Naive thymus-derived CD4-positive, alpha-beta T cell (primary cell): ENCODE data around the gene HNF4A. TPM values are rescaled to one million over a fixed set of nuclear protein-coding genes. Genes with fewer than 3 reads are reported as not detected.

Source experiments
- ATAC-seq: fragments of 150-1000 bp; cut with Tn5 transposase; 2 replicates; pipeline ENCODE4 v1.10.0; 2021; ENCODE audit warnings: mild to moderate bottlenecking, moderate library complexity
- CTCF ChIA-PET: fragments of 350-600 bp; sonication (Branson Sonifier 250); formaldehyde crosslinking; loops from one replicate; lab custom pipeline; 2021; ENCODE audit warnings: antibody characterized with exemption; lab: Charles Lee
- POLR2A ChIA-PET: fragments of 350-600 bp; sonication (Branson Sonifier 250); formaldehyde crosslinking; loops from one replicate; lab custom pipeline; 2021; ENCODE audit warnings: antibody characterized with exemption, inconsistent platforms; lab: Charles Lee
- DNase-seq, 9 donors: peaks; one replicate each; pipeline versions ENCODE4 v3.0.0 to v3.0.0-alpha.2; 2020 to 2022; ENCODE audit warnings: mixed read lengths in 1 of 9
- H3K27ac ChIP-seq: one replicate; pipeline ENCODE4 v1.7.0; 2013; ENCODE audit warnings: mild to moderate bottlenecking, low read depth, low read length, moderate library complexity
- H3K27me3 ChIP-seq, 2 donors: one replicate each; pipeline ENCODE4 v1.7.0; 2013; ENCODE audit warnings: low read length in 2 of 2, mild to moderate bottlenecking in 2 of 2, moderate library complexity in 2 of 2; ENCODE audit not compliant: control insufficient read depth in 2 of 2, insufficient read depth in 2 of 2
- H3K36me3 ChIP-seq, 3 experiments: 1 replicate in 2 of 3; 2 replicates in 1 of 3; pipeline ENCODE4 v1.7.0; 2013; ENCODE audit warnings: low read length in 3 of 3, mild to moderate bottlenecking in 3 of 3, moderate library complexity in 1 of 3; ENCODE audit not compliant: insufficient read depth in 3 of 3, control insufficient read depth in 2 of 3
- H3K4me1 ChIP-seq, 2 donors: one replicate each; pipeline ENCODE4 v1.7.0; 2013; ENCODE audit warnings: low read length in 2 of 2, mild to moderate bottlenecking in 2 of 2, moderate library complexity in 1 of 2; ENCODE audit not compliant: control insufficient read depth in 2 of 2, insufficient read depth in 2 of 2
- H3K4me3 ChIP-seq: 2 replicates; pipeline ENCODE4 v1.7.0; 2013; ENCODE audit warnings: mild to moderate bottlenecking, low read length
- H3K9me3 ChIP-seq, 3 experiments: 1 replicate in 2 of 3; 2 replicates in 1 of 3; pipeline ENCODE4 v1.7.0; 2013; ENCODE audit warnings: low read length in 3 of 3; ENCODE audit not compliant: control insufficient read depth in 2 of 3
- H3K27ac Mint-ChIP-seq, 9 donors: one replicate each; pipeline ENCODE4 v1.8.0; 2020 to 2022; ENCODE audit warnings: mixed read lengths in 9 of 9, mild to moderate bottlenecking in 8 of 9, moderate library complexity in 5 of 9, inconsistent platforms in 2 of 9
- H3K27me3 Mint-ChIP-seq, 5 donors: one replicate each; pipeline ENCODE4 v1.8.0; 2021 to 2022; ENCODE audit warnings: mixed read lengths in 5 of 5, mild to moderate bottlenecking in 1 of 5
- H3K36me3 Mint-ChIP-seq, 5 donors: one replicate each; pipeline ENCODE4 v1.8.0; 2020 to 2022; ENCODE audit warnings: mixed read lengths in 5 of 5, mild to moderate bottlenecking in 3 of 5, inconsistent platforms in 1 of 5
- H3K4me1 Mint-ChIP-seq, 7 donors: one replicate each; pipeline ENCODE4 v1.8.0; 2020 to 2022; ENCODE audit warnings: mixed read lengths in 7 of 7, mild to moderate bottlenecking in 3 of 7, inconsistent platforms in 1 of 7
- H3K4me3 Mint-ChIP-seq, 10 donors: one replicate each; pipeline ENCODE4 v1.8.0; 2020 to 2022; ENCODE audit warnings: mild to moderate bottlenecking in 10 of 10, mixed read lengths in 10 of 10, moderate library complexity in 6 of 10, inconsistent platforms in 2 of 10
- H3K9me3 Mint-ChIP-seq, 11 donors: one replicate each; pipeline ENCODE4 v1.8.0; 2020 to 2022; ENCODE audit warnings: mixed read lengths in 11 of 11, mild to moderate bottlenecking in 4 of 11, inconsistent platforms in 1 of 11, moderate library complexity in 1 of 11
- intact Hi-C, 2 donors: fragments of 100-400 bp; cut with micrococcal nuclease; formaldehyde crosslinking; loops; one replicate each; pipeline ENCODE4 v1.15.1; 2023
- polyA plus RNA-seq, 2 donors: library from polyadenylated mRNA; unstranded; fragments of 300-500 nt; fragmentation: Illumina TruSeq; gene quantifications; one replicate each; pipeline ENCODE4 v1.2.3, GENCODE V29; 2021
- total RNA-seq, 6 experiments: library from RNA in 5 of 6; stranded (reverse) in 5 of 6; gene quantifications; 1 replicate in 5 of 6; 2 replicates in 1 of 6; pipeline ENCODE4 v1.2.3 and lab custom pipeline; 2021 to 2026

The HNF4A gene
- total and polyA plus RNA-seq, 7 experiments from 2014 or later: not detected

GRCh38 chr20:44334306-44334705 is 21.2 kb upstream of the HNF4A start:
- no peak overlapping the region for H3K4me3 Mint-ChIP-seq
- no peaks in the 10 kb centered on the region for H3K36me3 Mint-ChIP-seq
- Histone ChIP-seq H3K27me3 (no peaks in the 10 kb centered on the region), H3K36me3 (no peaks in the 10 kb centered on the region), H3K4me1 (no peaks in the 10 kb centered on the region), H3K9me3 (no peaks in the 10 kb centered on the region), H3K4me3 (no peak overlapping the region), H3K27ac (no peak overlapping the region)
- peaks cover 0 to 2% (median 0%) of the 10 kb centered on the region in 7 donors for H3K4me1 Mint-ChIP-seq
- no peaks in the 10 kb centered on the region for H3K9me3 Mint-ChIP-seq
- peaks cover 0 to 12% (median 5%) of the 10 kb centered on the region in 5 donors for H3K27me3 Mint-ChIP-seq
- ChIA-PET POLR2A (no interaction called here), CTCF (no interaction called here)
- DNase-seq: no peak
- intact Hi-C loops: no loop called here
- H3K27ac Mint-ChIP-seq: no peak overlapping the region
- no peak for ATAC-seq

GRCh38 chr20:44334709-44335108 is 20.8 kb upstream of the HNF4A start:
- Mint-ChIP-seq H3K4me1 (peaks cover 0 to 2% (median 0%) of the 10 kb centered on the region in 7 donors), H3K4me3 (no peak overlapping the region), H3K27ac (no peak overlapping the region), H3K9me3 (no peaks in the 10 kb centered on the region), H3K36me3 (no peaks in the 10 kb centered on the region), H3K27me3 (peaks cover 0 to 12% (median 5%) of the 10 kb centered on the region in 5 donors)
- DNase-seq: no peak
- POLR2A ChIA-PET: no interaction called here
- H3K36me3 ChIP-seq: no peaks in the 10 kb centered on the region
- no peaks in the 10 kb centered on the region for H3K27me3 ChIP-seq
- H3K27ac ChIP-seq: no peak overlapping the region
- H3K9me3 ChIP-seq: no peaks in the 10 kb centered on the region
- intact Hi-C loops: no loop called here
- H3K4me3 ChIP-seq: no peak overlapping the region
- H3K4me1 ChIP-seq: no peaks in the 10 kb centered on the region
- no peak for ATAC-seq
- CTCF ChIA-PET: no interaction called here

- H3K27me3 ChIP-seq: no peaks in the 10 kb centered on the region
- DNase-seq (no peak), ATAC-seq (no peak)
- peak overlapping the region in 1 of 9 donors; percentile 78 for H3K27ac Mint-ChIP-seq
- no peaks in the 10 kb centered on the region for H3K9me3 Mint-ChIP-seq
- no peaks in the 10 kb centered on the region for H3K4me1 ChIP-seq
- no peaks in the 10 kb centered on the region for H3K9me3 ChIP-seq
- peaks cover 0 to 12% (median 5%) of the 10 kb centered on the region in 5 donors for H3K27me3 Mint-ChIP-seq
- intact Hi-C loops: no loop called here
- H3K4me3 Mint-ChIP-seq: no peak overlapping the region
- POLR2A ChIA-PET: no interaction called here
- H3K36me3 ChIP-seq: no peaks in the 10 kb centered on the region
- H3K36me3 Mint-ChIP-seq: no peaks in the 10 kb centered on the region
- peaks cover 0 to 2% (median 0%) of the 10 kb centered on the region in 7 donors for H3K4me1 Mint-ChIP-seq
- no peak overlapping the region for H3K4me3 ChIP-seq
- H3K27ac ChIP-seq: no peak overlapping the region
- CTCF ChIA-PET: no interaction called here
These were observed 19.8 kb upstream of the HNF4A start for GRCh38 chr20:44335675-44336074.

- Mint-ChIP-seq H3K4me3 (no peak overlapping the region), H3K27me3 (peaks cover 0 to 12% (median 5%) of the 10 kb centered on the region in 5 donors), H3K36me3 (no peaks in the 10 kb centered on the region), H3K27ac (peak overlapping the region in 1 of 9 donors; percentile 78), H3K9me3 (no peaks in the 10 kb centered on the region), H3K4me1 (peaks cover 0 to 2% (median 0%) of the 10 kb centered on the region in 7 donors)
- Histone ChIP-seq H3K27ac (no peak overlapping the region), H3K36me3 (no peaks in the 10 kb centered on the region), H3K27me3 (no peaks in the 10 kb centered on the region), H3K4me1 (no peaks in the 10 kb centered on the region), H3K9me3 (no peaks in the 10 kb centered on the region), H3K4me3 (no peak overlapping the region)
- ATAC-seq (no peak), DNase-seq (no peak)
- intact Hi-C loops: no loop called here
- CTCF ChIA-PET: no interaction called here
- POLR2A ChIA-PET: no interaction called here
These were observed 19.4 kb upstream of the HNF4A start for GRCh38 chr20:44336086-44336485.

GRCh38 chr20:44336725-44337380 is 18.6 kb upstream of the HNF4A start, which contains the start of gene R3HDML:
Gene R3HDML, plus strand, starts transcription at chr20:44337043. Its CDS starts 115 bp downstream, at chr20:44337158.
- ChIA-PET POLR2A (no interaction called here), CTCF (no interaction called here)
- DNase-seq: no peak
- H3K4me1 ChIP-seq: no peaks in the 10 kb centered on the region
- Mint-ChIP-seq H3K27ac (peak within 1 kb of the TSS in 1 of 9 donors; percentile 78), H3K36me3 (no peaks in the 10 kb centered on the region), H3K4me1 (peaks cover 0 to 2% (median 0%) of the 10 kb centered on the region in 7 donors), H3K9me3 (no peaks in the 10 kb centered on the region), H3K4me3 (no peak within 1 kb of the TSS), H3K27me3 (peaks cover 0 to 12% (median 5%) of the 10 kb centered on the region in 5 donors)
- no peaks in the 10 kb centered on the region for H3K36me3 ChIP-seq
- no peaks in the 10 kb centered on the region for H3K27me3 ChIP-seq
- intact Hi-C loops: no loop called here
- no peak within 1 kb of the TSS for H3K27ac ChIP-seq
- H3K4me3 ChIP-seq: no peak within 1 kb of the TSS
- no peaks in the 10 kb centered on the region for H3K9me3 ChIP-seq
- ATAC-seq: no peak

- Histone ChIP-seq H3K4me3 (no peak overlapping the region), H3K4me1 (no peaks in the 10 kb centered on the region), H3K36me3 (no peaks in the 10 kb centered on the region), H3K27ac (no peak overlapping the region), H3K9me3 (no peaks in the 10 kb centered on the region), H3K27me3 (no peaks in the 10 kb centered on the region)
- no peak for ATAC-seq
- ChIA-PET CTCF (no interaction called here), POLR2A (no interaction called here)
- Mint-ChIP-seq H3K36me3 (no peaks in the 10 kb centered on the region), H3K27ac (peak overlapping the region in 1 of 9 donors; percentile 22), H3K9me3 (no peaks in the 10 kb centered on the region), H3K4me3 (no peak overlapping the region), H3K27me3 (peaks cover 0 to 2% (median 0%) of the 10 kb centered on the region in 5 donors), H3K4me1 (no peaks in the 10 kb centered on the region)
- DNase-seq: no peak
- intact Hi-C loops: no loop called here
These were observed 13.3 kb upstream of the HNF4A start for GRCh38 chr20:44342248-44342647.

GRCh38 chr20:44343162-44343675 is 12.3 kb upstream of the HNF4A start:
- intact Hi-C loops: no loop called here
- Mint-ChIP-seq H3K27ac (no peak overlapping the region), H3K36me3 (no peaks in the 10 kb centered on the region), H3K4me3 (no peak overlapping the region), H3K4me1 (no peaks in the 10 kb centered on the region), H3K27me3 (peaks cover 0 to 2% (median 0%) of the 10 kb centered on the region in 5 donors), H3K9me3 (no peaks in the 10 kb centered on the region)
- Histone ChIP-seq H3K9me3 (no peaks in the 10 kb centered on the region), H3K4me3 (no peak overlapping the region), H3K27me3 (no peaks in the 10 kb centered on the region), H3K36me3 (no peaks in the 10 kb centered on the region), H3K27ac (no peak overlapping the region), H3K4me1 (no peaks in the 10 kb centered on the region)
- ChIA-PET CTCF (no interaction called here), POLR2A (no interaction called here)
- ATAC-seq: no peak
- no peak for DNase-seq
